Body of pancreas (tissue), 4 donors: ENCODE results near the gene CDC42EP4.

ENCODE experiments used
- POLR2A ChIP-seq, 3 donors: fragments of 450-650 bp; IDR thresholded peaks; one replicate each; pipeline ENCODE4 v1.6.1; 2016; ENCODE audit warnings: antibody characterized with exemption in 3 of 3, mild to moderate bottlenecking in 2 of 3
- TF ChIP-seq, protein P1 (sequence below), 7 experiments: fragments of 450-650 bp in 4 of 7; fragments of 200-600 bp in 3 of 7; sonication (generic) in 3 of 7; IDR thresholded peaks; one replicate each; pipeline ENCODE4 v1.5.1; 2016 to 2019; ENCODE audit warnings: antibody characterized with exemption in 7 of 7

DNA sequence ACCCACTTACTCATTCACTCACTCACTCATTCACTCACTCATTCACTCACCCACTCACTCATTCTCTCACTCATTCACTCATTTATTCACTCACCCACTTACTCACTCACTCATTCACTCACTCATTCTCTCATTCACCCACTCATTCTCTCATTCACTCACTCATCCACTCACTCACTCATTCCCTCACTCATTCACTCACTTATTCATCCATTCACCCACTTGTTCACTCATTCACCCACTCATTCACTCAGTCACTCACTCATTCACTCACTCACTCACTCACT lies 42.5 kb downstream of the CDC42EP4 start:
- TF ChIP-seq, protein P1, sequence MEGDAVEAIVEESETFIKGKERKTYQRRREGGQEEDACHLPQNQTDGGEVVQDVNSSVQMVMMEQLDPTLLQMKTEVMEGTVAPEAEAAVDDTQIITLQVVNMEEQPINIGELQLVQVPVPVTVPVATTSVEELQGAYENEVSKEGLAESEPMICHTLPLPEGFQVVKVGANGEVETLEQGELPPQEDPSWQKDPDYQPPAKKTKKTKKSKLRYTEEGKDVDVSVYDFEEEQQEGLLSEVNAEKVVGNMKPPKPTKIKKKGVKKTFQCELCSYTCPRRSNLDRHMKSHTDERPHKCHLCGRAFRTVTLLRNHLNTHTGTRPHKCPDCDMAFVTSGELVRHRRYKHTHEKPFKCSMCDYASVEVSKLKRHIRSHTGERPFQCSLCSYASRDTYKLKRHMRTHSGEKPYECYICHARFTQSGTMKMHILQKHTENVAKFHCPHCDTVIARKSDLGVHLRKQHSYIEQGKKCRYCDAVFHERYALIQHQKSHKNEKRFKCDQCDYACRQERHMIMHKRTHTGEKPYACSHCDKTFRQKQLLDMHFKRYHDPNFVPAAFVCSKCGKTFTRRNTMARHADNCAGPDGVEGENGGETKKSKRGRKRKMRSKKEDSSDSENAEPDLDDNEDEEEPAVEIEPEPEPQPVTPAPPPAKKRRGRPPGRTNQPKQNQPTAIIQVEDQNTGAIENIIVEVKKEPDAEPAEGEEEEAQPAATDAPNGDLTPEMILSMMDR (IDR thresholded peaks at IDR 0.05): no peak
- no peak for TF ChIP-seq POLR2A (IDR thresholded peaks at IDR 0.05)
